Loucy (cell line): Measurements from ENCODE around the gene MCCC2.

ENCODE experiments used
- CTCF ChIP-seq: fragments of 200-600 bp; sonication (generic); conservative IDR thresholded peaks from 2 replicates; pipeline ENCODE4 v1.5.1; 2014; ENCODE audit warnings: mild to moderate bottlenecking, antibody characterized with exemption, low read length
- EZH2phosphoT487 ChIP-seq: fragments of 200-600 bp; IDR thresholded peaks from 2 replicates; pipeline ENCODE4 v1.6.1; 2018; ENCODE audit warnings: antibody characterized with exemption, mild to moderate bottlenecking, moderate library complexity, borderline replicate concordance

GRCh38 chr5:71706906-71707305 is 119.8 kb downstream of the MCCC2 start:
- no peak for TF ChIP-seq CTCF
- no peak for TF ChIP-seq EZH2phosphoT487
